Ovary (tissue), 3 donors: Measurements from ENCODE around the gene GOT2.

ENCODE experiments used
- CTCF ChIP-seq, 3 donors: fragments of 450-650 bp in 2 of 3; fragments of 200-600 bp in 1 of 3; IDR thresholded peaks; one replicate each; pipeline versions ENCODE4 v1.5.1 to v1.8.0; 2016 to 2022; ENCODE audit warnings: antibody characterized with exemption in 3 of 3, mild to moderate bottlenecking in 1 of 3
- EP300 ChIP-seq: sonication (generic); formaldehyde crosslinking; IDR thresholded peaks from one replicate; pipeline ENCODE4 v1.6.1; 2017; ENCODE audit warnings: antibody characterized with exemption
- POLR2A ChIP-seq: fragments of 450-650 bp; IDR thresholded peaks from one replicate; pipeline ENCODE4 v1.6.1; 2017; ENCODE audit warnings: antibody characterized with exemption, mild to moderate bottlenecking, moderate library complexity
- donor health status: DM: no; HTN: no; CAD: no.

DNA sequence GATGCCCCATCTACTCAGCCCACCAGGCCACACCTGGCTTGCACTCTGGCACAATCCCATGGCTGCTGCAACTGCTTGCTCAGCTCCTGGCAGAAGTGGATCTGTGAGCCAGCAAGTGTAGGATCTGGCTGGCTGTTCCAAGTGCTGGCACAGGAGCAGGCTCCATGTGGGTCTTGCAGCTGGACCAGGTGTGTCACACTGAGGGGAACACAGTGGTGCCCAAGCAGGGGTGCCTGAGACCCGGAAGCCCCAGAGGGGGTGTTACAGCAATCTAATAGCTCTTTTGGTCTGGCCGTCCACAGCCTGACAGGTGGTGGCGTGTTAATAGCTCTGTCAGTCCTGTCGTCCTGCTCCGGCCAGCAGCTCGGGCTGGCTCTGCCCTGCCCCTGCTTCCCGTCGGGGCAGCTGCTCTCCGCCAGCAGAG is 19.6 kb upstream of the GOT2 start:
- TF ChIP-seq CTCF (IDR thresholded peaks at IDR 0.05) (no peak), EP300 (no peak), POLR2A (no peak)
